GM12878 (cell line): Measurements from ENCODE around the gene RADIL. TPM values are rescaled to one million over a fixed set of nuclear protein-coding genes. Genes with fewer than 3 reads are reported as not detected.

Source experiments
- ESRRA ChIP-seq: IDR thresholded peaks from 2 replicates; pipeline ENCODE4 v1.6.1; 2012; ENCODE audit warnings: mild to moderate bottlenecking, low read length, improper control_type of control experiment
- KLF5 ChIP-seq: fragments of 450-650 bp; IDR thresholded peaks from 2 replicates; pipeline ENCODE4 v1.6.1; 2014; ENCODE audit warnings: mild to moderate bottlenecking; ENCODE audit not compliant: partially characterized antibody
- POLR2AphosphoS5 ChIP-seq: IDR thresholded peaks from 2 replicates; pipeline ENCODE4 v1.6.1; 2011; ENCODE audit warnings: mild to moderate bottlenecking, low read length, inconsistent platforms
- RUNX3 ChIP-seq: IDR thresholded peaks from 2 replicates; pipeline ENCODE4 v1.6.1; 2012; ENCODE audit warnings: low read length, inconsistent platforms
- SMARCA5 ChIP-seq: fragments of 450-650 bp; IDR thresholded peaks from 2 replicates; pipeline ENCODE4 v1.6.1; 2017; ENCODE audit warnings: mild to moderate bottlenecking
- ZNF207 ChIP-seq: fragments of 450-650 bp; IDR thresholded peaks from 2 replicates; pipeline ENCODE4 v1.6.1; 2014; ENCODE audit warnings: antibody characterized with exemption, mild to moderate bottlenecking, borderline replicate concordance
- polyA plus RNA-seq, 11 experiments: library from polyadenylated mRNA; depleted of rRNA in 4 of 11; unstranded in 6 of 11; stranded (reverse) in 5 of 11; fragments of >200 nt; fragmentation: Nextera tagmentation in 4 of 11; fragmentation: Illumina TruSeq in 1 of 11; extraction: Ambion mirVana in 4 of 11; extraction: Trizol in 1 of 11; gene quantifications; 1 replicate in 1 of 11; 2 replicates in 10 of 11; pipeline versions ENCODE4 v1.2.1 to v1.2.3, GENCODE V29; 2011 to 2016; ENCODE audit warnings: inconsistent platforms in 2 of 11, missing spikeins in 2 of 11, low read depth in 1 of 11
- total RNA-seq, 4 experiments: library from RNA; depleted of rRNA in 3 of 4; stranded (reverse); fragments of >200 nt in 3 of 4; fragmentation: Illumina TruSeq in 1 of 4; extraction: Trizol in 1 of 4; gene quantifications; 2 replicates each; pipeline versions ENCODE4 v1.2.1 to v1.2.3, GENCODE V29; 2013 to 2021
- TF ChIP-seq, protein P1 (sequence below): IDR thresholded peaks from 2 replicates; pipeline ENCODE4 v1.6.1; 2012; ENCODE audit warnings: improper control_type of control experiment, low read depth, low read length; ENCODE audit not compliant: insufficient replicate concordance
- TF ChIP-seq, protein P2 (sequence below): fragments of 450-650 bp; IDR thresholded peaks from 2 replicates; pipeline ENCODE4 v1.6.1; 2016; ENCODE audit warnings: mild to moderate bottlenecking
- TF ChIP-seq, protein P3 (sequence below): fragments of 450-650 bp; IDR thresholded peaks from 2 replicates; pipeline ENCODE4 v1.6.1; 2017; ENCODE audit warnings: low read depth, mild to moderate bottlenecking, moderate library complexity

RADIL gene
- total and polyA plus RNA-seq, 10 of the 15 experiments (the other 5 are each of a cell fraction or from before 2014, with no cell fraction given), result 0.05 to 0.06 TPM; not detected in 8

DNA sequence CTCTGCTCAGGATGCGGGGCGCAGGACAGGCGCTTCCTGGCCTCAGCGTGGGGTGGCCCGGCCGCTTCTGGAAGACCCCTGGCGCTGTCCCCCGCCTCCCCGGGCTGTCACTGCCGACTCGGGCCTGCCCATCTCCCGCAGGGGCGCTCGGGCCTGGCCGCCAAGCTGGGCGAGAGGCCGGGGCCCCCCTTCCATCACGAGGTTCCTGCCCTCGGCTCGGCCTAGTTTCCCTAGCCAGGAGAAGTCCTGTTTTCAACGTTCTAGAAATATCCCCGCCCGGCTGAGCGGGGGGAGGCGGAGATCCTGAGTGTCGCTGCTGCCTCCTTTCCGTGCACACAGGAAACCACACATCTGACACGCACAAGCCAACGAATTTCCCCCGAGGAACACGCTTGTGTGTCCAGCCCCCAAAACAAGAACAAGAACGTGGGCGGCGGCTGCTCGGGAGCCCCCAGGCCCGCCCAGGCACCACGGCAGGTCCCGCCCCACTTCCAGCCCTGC, 74.4 kb downstream of the RADIL start (continued):
- TF ChIP-seq, protein P1, sequence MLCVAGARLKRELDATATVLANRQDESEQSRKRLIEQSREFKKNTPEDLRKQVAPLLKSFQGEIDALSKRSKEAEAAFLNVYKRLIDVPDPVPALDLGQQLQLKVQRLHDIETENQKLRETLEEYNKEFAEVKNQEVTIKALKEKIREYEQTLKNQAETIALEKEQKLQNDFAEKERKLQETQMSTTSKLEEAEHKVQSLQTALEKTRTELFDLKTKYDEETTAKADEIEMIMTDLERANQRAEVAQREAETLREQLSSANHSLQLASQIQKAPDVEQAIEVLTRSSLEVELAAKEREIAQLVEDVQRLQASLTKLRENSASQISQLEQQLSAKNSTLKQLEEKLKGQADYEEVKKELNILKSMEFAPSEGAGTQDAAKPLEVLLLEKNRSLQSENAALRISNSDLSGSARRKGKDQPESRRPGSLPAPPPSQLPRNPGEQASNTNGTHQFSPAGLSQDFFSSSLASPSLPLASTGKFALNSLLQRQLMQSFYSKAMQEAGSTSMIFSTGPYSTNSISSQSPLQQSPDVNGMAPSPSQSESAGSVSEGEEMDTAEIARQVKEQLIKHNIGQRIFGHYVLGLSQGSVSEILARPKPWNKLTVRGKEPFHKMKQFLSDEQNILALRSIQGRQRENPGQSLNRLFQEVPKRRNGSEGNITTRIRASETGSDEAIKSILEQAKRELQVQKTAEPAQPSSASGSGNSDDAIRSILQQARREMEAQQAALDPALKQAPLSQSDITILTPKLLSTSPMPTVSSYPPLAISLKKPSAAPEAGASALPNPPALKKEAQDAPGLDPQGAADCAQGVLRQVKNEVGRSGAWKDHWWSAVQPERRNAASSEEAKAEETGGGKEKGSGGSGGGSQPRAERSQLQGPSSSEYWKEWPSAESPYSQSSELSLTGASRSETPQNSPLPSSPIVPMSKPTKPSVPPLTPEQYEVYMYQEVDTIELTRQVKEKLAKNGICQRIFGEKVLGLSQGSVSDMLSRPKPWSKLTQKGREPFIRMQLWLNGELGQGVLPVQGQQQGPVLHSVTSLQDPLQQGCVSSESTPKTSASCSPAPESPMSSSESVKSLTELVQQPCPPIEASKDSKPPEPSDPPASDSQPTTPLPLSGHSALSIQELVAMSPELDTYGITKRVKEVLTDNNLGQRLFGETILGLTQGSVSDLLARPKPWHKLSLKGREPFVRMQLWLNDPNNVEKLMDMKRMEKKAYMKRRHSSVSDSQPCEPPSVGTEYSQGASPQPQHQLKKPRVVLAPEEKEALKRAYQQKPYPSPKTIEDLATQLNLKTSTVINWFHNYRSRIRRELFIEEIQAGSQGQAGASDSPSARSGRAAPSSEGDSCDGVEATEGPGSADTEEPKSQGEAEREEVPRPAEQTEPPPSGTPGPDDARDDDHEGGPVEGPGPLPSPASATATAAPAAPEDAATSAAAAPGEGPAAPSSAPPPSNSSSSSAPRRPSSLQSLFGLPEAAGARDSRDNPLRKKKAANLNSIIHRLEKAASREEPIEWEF, result no peak
- TF ChIP-seq, protein P2, sequence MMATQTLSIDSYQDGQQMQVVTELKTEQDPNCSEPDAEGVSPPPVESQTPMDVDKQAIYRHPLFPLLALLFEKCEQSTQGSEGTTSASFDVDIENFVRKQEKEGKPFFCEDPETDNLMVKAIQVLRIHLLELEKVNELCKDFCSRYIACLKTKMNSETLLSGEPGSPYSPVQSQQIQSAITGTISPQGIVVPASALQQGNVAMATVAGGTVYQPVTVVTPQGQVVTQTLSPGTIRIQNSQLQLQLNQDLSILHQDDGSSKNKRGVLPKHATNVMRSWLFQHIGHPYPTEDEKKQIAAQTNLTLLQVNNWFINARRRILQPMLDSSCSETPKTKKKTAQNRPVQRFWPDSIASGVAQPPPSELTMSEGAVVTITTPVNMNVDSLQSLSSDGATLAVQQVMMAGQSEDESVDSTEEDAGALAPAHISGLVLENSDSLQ, result no peak
- TF ChIP-seq ESRRA, result no peak
- TF ChIP-seq RUNX3, result no peak
- TF ChIP-seq, protein P3, sequence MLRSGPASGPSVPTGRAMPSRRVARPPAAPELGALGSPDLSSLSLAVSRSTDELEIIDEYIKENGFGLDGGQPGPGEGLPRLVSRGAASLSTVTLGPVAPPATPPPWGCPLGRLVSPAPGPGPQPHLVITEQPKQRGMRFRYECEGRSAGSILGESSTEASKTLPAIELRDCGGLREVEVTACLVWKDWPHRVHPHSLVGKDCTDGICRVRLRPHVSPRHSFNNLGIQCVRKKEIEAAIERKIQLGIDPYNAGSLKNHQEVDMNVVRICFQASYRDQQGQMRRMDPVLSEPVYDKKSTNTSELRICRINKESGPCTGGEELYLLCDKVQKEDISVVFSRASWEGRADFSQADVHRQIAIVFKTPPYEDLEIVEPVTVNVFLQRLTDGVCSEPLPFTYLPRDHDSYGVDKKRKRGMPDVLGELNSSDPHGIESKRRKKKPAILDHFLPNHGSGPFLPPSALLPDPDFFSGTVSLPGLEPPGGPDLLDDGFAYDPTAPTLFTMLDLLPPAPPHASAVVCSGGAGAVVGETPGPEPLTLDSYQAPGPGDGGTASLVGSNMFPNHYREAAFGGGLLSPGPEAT, result no peak
- TF ChIP-seq POLR2AphosphoS5, result no peak
- no peak for TF ChIP-seq SMARCA5
- TF ChIP-seq KLF5, result no peak
- no peak for TF ChIP-seq ZNF207
